NCI-H774 (cell line): Measurements from ENCODE around the gene RELT.

Source experiments
- DNase-seq: peaks from one replicate; lab custom pipeline; 2025; lab: John Stamatoyannopoulos, UW

The RELT gene

GRCh38 chr11:73392108-73393010 is 16.2 kb downstream of the RELT start:
- DNase-seq = no peak

- no peak for DNase-seq
Observed at GRCh38 chr11:73393011-73393380, 16.8 kb downstream of the RELT start.

GRCh38 chr11:73393479-73394415 is 17.5 kb downstream of the RELT start:
- peak; percentile 44 for DNase-seq

- no peak for DNase-seq
Observed at GRCh38 chr11:73394416-73395296, 18.5 kb downstream of the RELT start.

GRCh38 chr11:73395297-73396208 is 19.4 kb downstream of the RELT start:
- DNase-seq = no peak

GRCh38 chr11:73396251-73396930 is 20.2 kb downstream of the RELT start:
- no peak for DNase-seq

- DNase-seq = no peak
Observed at GRCh38 chr11:73396985-73397384, 20.8 kb downstream of the RELT start.

GRCh38 chr11:73397468-73398131 is 21.4 kb downstream of the RELT start:
- no peak for DNase-seq

GRCh38 chr11:73398132-73398526 is 21.9 kb downstream of the RELT start:
- DNase-seq = no peak

- DNase-seq = no peak
Observed at GRCh38 chr11:73398721-73399120, 22.5 kb downstream of the RELT start.

- no peak for DNase-seq
Observed at GRCh38 chr11:73399159-73399590, 23.0 kb downstream of the RELT start.

- DNase-seq = no peak
Observed at GRCh38 chr11:73399636-73400035, 23.4 kb downstream of the RELT start.

- no peak for DNase-seq
Observed at GRCh38 chr11:73400293-73400692, 24.1 kb downstream of the RELT start.

GRCh38 chr11:73401217-73401923 is 25.2 kb downstream of the RELT start:
- DNase-seq = no peak

- DNase-seq = no peak
Observed at GRCh38 chr11:73401924-73402833, 26.0 kb downstream of the RELT start.

- no peak for DNase-seq
Observed at GRCh38 chr11:73402834-73403185, 26.6 kb downstream of the RELT start.

- no peak for DNase-seq
Observed at GRCh38 chr11:73403541-73403940, 27.3 kb downstream of the RELT start.

- DNase-seq = peak; percentile 4
Observed at GRCh38 chr11:73404048-73404447, 27.8 kb downstream of the RELT start.
